Endothelial cell of umbilical vein (primary cell): Measurements from ENCODE around the gene CBFA2T3. TPM values are rescaled to one million over a fixed set of nuclear protein-coding genes. Genes with fewer than 3 reads are reported as not detected.

ENCODE experiments used
- BruUV-seq: library from RNA; stranded (reverse); fragments of 400-500 nt; replicated peaks from 2 replicates; lab custom pipeline; 2021; lab: Mats Ljungman, UMichigan
- CTCF ChIA-PET: fragments of 300-600, 350-600 bp; sonication (Branson Sonifier 250); formaldehyde crosslinking; loops from one replicate; lab custom pipeline; 2021; ENCODE audit warnings: antibody characterized with exemption, inconsistent platforms; lab: Charles Lee
- POLR2A ChIA-PET: fragments of 300-600, 350-600 bp; sonication (Branson Sonifier 250); formaldehyde crosslinking; loops from one replicate; lab custom pipeline; 2021; ENCODE audit warnings: antibody characterized with exemption, inconsistent platforms; lab: Charles Lee
- DNase-seq: peaks from one replicate; pipeline ENCODE4 v3.0.0-alpha.2; 2011; ENCODE audit warnings: low read depth, low spot score
- FAIRE-seq: peaks from 2 replicates; lab custom pipeline; 2011; peaks lifted over from hg19 to GRCh38; lab: Jason Lieb, UNC
- H2AFZ ChIP-seq: 2 replicates; pipeline ENCODE4 v1.6.0; 2012; ENCODE audit warnings: low read depth, low read length, control low read depth, inconsistent platforms
- H3K27ac ChIP-seq: 2 replicates; pipeline ENCODE4 v1.5.1; 2011; ENCODE audit warnings: low read depth, mild to moderate bottlenecking, control low read depth, low read length, moderate library complexity; ENCODE audit not compliant: insufficient read depth
- H3K27me3 ChIP-seq, 2 experiments: 2 replicates each; pipeline versions ENCODE4 v1.6.0 to v1.6.1; 2011; ENCODE audit warnings: low read length in 2 of 2, mixed read lengths in 1 of 2; ENCODE audit not compliant: control insufficient read depth in 2 of 2, insufficient read depth in 2 of 2
- H3K36me3 ChIP-seq, 2 experiments: 2 replicates in 1 of 2; 3 replicates in 1 of 2; pipeline ENCODE4 v1.5.1; 2011; ENCODE audit warnings: low read length in 2 of 2, mild to moderate bottlenecking in 1 of 2, moderate library complexity in 1 of 2; ENCODE audit not compliant: control insufficient read depth in 2 of 2, insufficient read depth in 2 of 2; ENCODE audit errors: extremely low read depth in 1 of 2
- H3K4me1 ChIP-seq: 3 replicates; pipeline ENCODE4 v1.5.1; 2011; ENCODE audit warnings: mild to moderate bottlenecking, low read length; ENCODE audit not compliant: control insufficient read depth, insufficient read depth; ENCODE audit errors: extremely low read depth
- H3K4me2 ChIP-seq: 2 replicates; pipeline ENCODE4 v1.6.1; 2011; ENCODE audit warnings: low read length, control low read depth, mixed read lengths; ENCODE audit not compliant: insufficient read depth
- H3K4me3 ChIP-seq, 3 experiments: fragments of 200-600 bp in 1 of 3; sonication (generic), shearing (Covaris generic) in 1 of 3; replicated peaks in 1 of 3; 2 replicates each; pipeline ENCODE4 v1.5.1; 2011 to 2016; ENCODE audit warnings: control low read depth in 3 of 3, low read length in 3 of 3, mild to moderate bottlenecking in 2 of 3, inconsistent platforms in 1 of 3, low read depth in 1 of 3, moderate library complexity in 1 of 3; ENCODE audit not compliant: insufficient read depth in 1 of 3
- H3K79me2 ChIP-seq: 2 replicates; pipeline ENCODE4 v1.6.0; 2012; ENCODE audit warnings: low read length, inconsistent platforms; ENCODE audit not compliant: control insufficient read depth, insufficient read depth
- H3K9ac ChIP-seq: replicated peaks from 2 replicates; pipeline ENCODE3; 2011; ENCODE audit warnings: low read length, control low read depth; ENCODE audit not compliant: insufficient read depth; ENCODE audit errors: extremely low read depth
- H3K9me1 ChIP-seq: replicated peaks from 3 replicates; pipeline ENCODE4 v1.6.0; 2011; ENCODE audit warnings: mild to moderate bottlenecking, low read length; ENCODE audit not compliant: control insufficient read depth, insufficient read depth; ENCODE audit errors: extremely low read depth
- H3K9me3 ChIP-seq: replicated peaks from 2 replicates; pipeline ENCODE4 v1.5.1; 2012; ENCODE audit warnings: low read length, inconsistent platforms; ENCODE audit not compliant: control insufficient read depth, insufficient read depth
- H4K20me1 ChIP-seq: replicated peaks from 2 replicates; pipeline ENCODE3; 2011; ENCODE audit warnings: mild to moderate bottlenecking, low read length; ENCODE audit not compliant: control insufficient read depth, insufficient read depth; ENCODE audit errors: extremely low read depth
- CTCF ChIP-seq, 2 donors: IDR thresholded peaks; 1 replicate in 1 of 2; 2 replicates in 1 of 2; pipeline ENCODE4 v1.5.1; 2011; ENCODE audit warnings: low read length in 2 of 2, mild to moderate bottlenecking in 2 of 2, moderate library complexity in 2 of 2, control low read depth in 1 of 2, inconsistent platforms in 1 of 2, low read depth in 1 of 2; ENCODE audit not compliant: insufficient read depth in 1 of 2; ENCODE audit errors: extremely low read depth in 1 of 2
- EZH2 ChIP-seq: IDR thresholded peaks from 2 replicates; pipeline ENCODE4 v1.6.1; 2012; ENCODE audit warnings: borderline replicate concordance, low read depth, mild to moderate bottlenecking, moderate library complexity, low read length, inconsistent platforms; ENCODE audit not compliant: severe bottlenecking
- JUN ChIP-seq: IDR thresholded peaks from 2 replicates; pipeline ENCODE4 v1.6.1; 2011; ENCODE audit warnings: borderline replicate concordance, low read depth; ENCODE audit not compliant: insufficient read length, insufficient read depth
- MAX ChIP-seq: IDR thresholded peaks from 2 replicates; pipeline ENCODE4 v1.6.1; 2011; ENCODE audit not compliant: insufficient read depth, insufficient read length
- MYC ChIP-seq: IDR thresholded peaks from one replicate; pipeline ENCODE4 v1.6.1; 2011; ENCODE audit warnings: mild to moderate bottlenecking, low read depth, low read length
- POLR2A ChIP-seq: IDR thresholded peaks from 2 replicates; pipeline ENCODE4 v1.6.1; 2012; ENCODE audit warnings: low read depth, mild to moderate bottlenecking, control low read depth, low read length
- dilution Hi-C: fragments of 300-500 bp; cut with MboI; formaldehyde crosslinking; loops from one replicate; pipeline ENCODE4 v1.15.0; 2019; ENCODE audit warnings: low sequenced_read_pairs; ENCODE audit not compliant: extremely low pct_ligation_motif_present
- intact Hi-C: fragments of 100-400 bp; cut with micrococcal nuclease; formaldehyde crosslinking; loops from one replicate; pipeline ENCODE4 v1.10.0; 2022
- polyA plus RNA-seq, 4 experiments: library from polyadenylated mRNA; depleted of rRNA in 3 of 4; stranded (reverse) in 3 of 4; unstranded in 1 of 4; fragments of >200 nt; gene quantifications; 2 replicates each; pipeline versions ENCODE4 v1.2.1 to v1.2.3, GENCODE V29; 2011 to 2012; ENCODE audit warnings: missing spikeins in 1 of 4
- total RNA-seq: library from RNA; stranded (reverse); gene quantifications from 2 replicates; pipeline ENCODE4 v1.2.3, GENCODE V29; 2021

Gene CBFA2T3
- total and polyA plus RNA-seq, 2 donors (not counting 3 experiments of a cell fraction or from before 2014, with no cell fraction given): not detected

DNA sequence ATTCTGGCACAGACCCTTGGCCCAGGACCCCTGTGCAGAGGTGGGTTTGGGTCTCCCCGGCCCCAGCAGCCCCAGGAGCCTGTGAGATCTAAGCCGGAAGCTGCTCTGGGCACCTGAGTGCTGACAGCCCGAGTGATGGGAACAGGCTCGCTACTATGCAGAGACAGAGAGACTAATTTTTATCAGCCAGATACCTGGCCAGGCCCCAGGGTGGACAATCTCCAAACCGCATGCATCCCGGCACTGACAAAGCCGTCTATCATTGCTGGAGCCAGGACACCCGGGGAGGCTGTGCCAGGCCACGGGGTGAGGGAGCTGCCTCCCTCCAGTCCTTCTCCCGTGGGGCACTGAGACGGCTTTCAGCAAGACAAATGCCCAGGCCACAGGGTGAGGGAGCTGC is 25.0 kb downstream of the CBFA2T3 start:
- no peak for TF ChIP-seq MAX
- TF ChIP-seq EZH2: no peak
- TF ChIP-seq MYC: no peak
- TF ChIP-seq JUN: no peak
- no peak for TF ChIP-seq POLR2A
- no peak for TF ChIP-seq CTCF (IDR thresholded peaks at IDR 0.05; ENCODE audit: extremely low read depth in 1 of 2, insufficient read depth in 1 of 2, low read depth in 1 of 2, low read length in 2 of 2)
- DNase-seq (no peak), FAIRE-seq (no peak)
- H3K4me2 ChIP-seq: no peak overlapping the region
- H3K79me2 ChIP-seq: no peaks in the 10 kb centered on the region
- peaks cover 0 to 2% of the 10 kb centered on the region in 2 experiments for H3K27me3 ChIP-seq
- H3K9me3 ChIP-seq: no peaks in the 10 kb centered on the region
- no peaks in the 10 kb centered on the region for H3K4me1 ChIP-seq
- no TSS peak for BruUV-seq
- no peak overlapping the region for H3K4me3 ChIP-seq
- H3K9me1 ChIP-seq: no peaks in the 10 kb centered on the region
- H4K20me1 ChIP-seq: no peaks in the 10 kb centered on the region
- intact Hi-C loops (no loop called here), dilution Hi-C loops (loop anchor here (25.0 kb wide), 1 partner anchor 185 kb away; no protein-coding TSS in a partner anchor)
- no peaks in the 10 kb centered on the region for H3K36me3 ChIP-seq
- H2AFZ ChIP-seq: no peak overlapping the region
- H3K9ac ChIP-seq: no peak overlapping the region
- ChIA-PET POLR2A (no interaction called here), CTCF (interaction anchor here (0.7 kb wide), 1 partner anchor 10 kb away, joined by 3 read pairs; no protein-coding TSS in a partner anchor)
- H3K27ac ChIP-seq: no peak overlapping the region
